Transverse colon (tissue), 4 donors: ENCODE results near the gene CCNT2. TPM values are rescaled to one million over a fixed set of nuclear protein-coding genes. Genes with fewer than 3 reads are reported as not detected.

Experiments used
- DNase-seq: peaks from one replicate; pipeline ENCODE4 v3.0.0-alpha.2; 2019
- H3K27ac ChIP-seq, 4 donors: fragments of 200-600 bp; sonication (generic); 2 replicates each; pipeline ENCODE4 v1.5.1; 2016 to 2018; ENCODE audit warnings: inconsistent platforms in 4 of 4
- H3K27me3 ChIP-seq: fragments of 200-600 bp; sonication (generic); 2 replicates; pipeline ENCODE4 v1.5.1; 2017; ENCODE audit warnings: inconsistent platforms
- H3K36me3 ChIP-seq, 4 donors: fragments of 200-600 bp; sonication (generic); 2 replicates each; pipeline ENCODE4 v1.5.1; 2017 to 2019; ENCODE audit warnings: inconsistent platforms in 4 of 4
- H3K4me1 ChIP-seq, 4 donors: fragments of 200-600 bp; sonication (generic); 2 replicates each; pipeline ENCODE4 v1.5.1; 2017 to 2020; ENCODE audit warnings: inconsistent platforms in 4 of 4
- H3K4me3 ChIP-seq, 4 donors: fragments of 200-600 bp; sonication (generic); 1 replicate in 1 of 4; 2 replicates in 3 of 4; pipeline versions ENCODE4 v1.5.1 to v1.6.1; 2017 to 2019; ENCODE audit warnings: inconsistent platforms in 4 of 4
- H3K9me3 ChIP-seq, 2 donors: fragments of 200-600 bp; sonication (generic); 2 replicates each; pipeline ENCODE4 v1.5.1; 2017 to 2019; ENCODE audit warnings: inconsistent platforms in 2 of 2
- EP300 ChIP-seq: sonication (generic); formaldehyde crosslinking; IDR thresholded peaks from one replicate; pipeline ENCODE4 v1.6.1; 2017; ENCODE audit warnings: antibody characterized with exemption, low read depth
- POLR2A ChIP-seq: fragments of 450-650 bp; IDR thresholded peaks from one replicate; pipeline ENCODE4 v1.6.1; 2016; ENCODE audit warnings: antibody characterized with exemption, mild to moderate bottlenecking, moderate library complexity
- POLR2AphosphoS5 ChIP-seq, 3 donors: sonication (generic); formaldehyde crosslinking; IDR thresholded peaks; one replicate each; pipeline ENCODE4 v1.6.1; 2016; ENCODE audit warnings: antibody characterized with exemption in 3 of 3
- WGBS, 2 donors: methylation state at CpG; one replicate each; pipeline ENCODE4 v1.1.5; 2018; ENCODE audit warnings: low coverage in 1 of 2; 5-methylcytosine and 5-hydroxymethylcytosine counted together
- in situ Hi-C, 4 donors: fragments of 200-750 bp; cut with MboI; loops; one replicate each; pipeline versions ENCODE4 v1.15.0 to v1.15.1; 2017; ENCODE audit warnings: low sequenced_read_pairs in 3 of 4, low pct_ligation_motif_present in 1 of 4, low pct_unique_long_range_greater_than_20kb in 1 of 4
- intact Hi-C: fragments of 100-400 bp; cut with DNase I; formaldehyde crosslinking; loops from one replicate; pipeline ENCODE4 v1.15.1; 2023; ENCODE audit warnings: low total_unique reads
- total RNA-seq, 4 donors: library from RNA; depleted of rRNA; stranded (reverse); fragments of >200 nt; gene quantifications; one replicate each; pipeline ENCODE4 v1.1.0, GENCODE V29; 2016
- TF ChIP-seq, protein P1 (sequence below), 5 experiments: fragments of 200-600 bp in 3 of 5; fragments of 450-650 bp in 2 of 5; sonication (generic) in 3 of 5; IDR thresholded peaks; 1 replicate in 2 of 5; 2 replicates in 3 of 5; pipeline ENCODE4 v1.5.1; 2016 to 2017; ENCODE audit warnings: antibody characterized with exemption in 5 of 5, inconsistent platforms in 3 of 5, mild to moderate bottlenecking in 2 of 5, moderate library complexity in 1 of 5

CCNT2 gene
- total RNA-seq, 4 donors from 2014 or later = 24.7 to 57.5 (median 44.6) TPM

DNA sequence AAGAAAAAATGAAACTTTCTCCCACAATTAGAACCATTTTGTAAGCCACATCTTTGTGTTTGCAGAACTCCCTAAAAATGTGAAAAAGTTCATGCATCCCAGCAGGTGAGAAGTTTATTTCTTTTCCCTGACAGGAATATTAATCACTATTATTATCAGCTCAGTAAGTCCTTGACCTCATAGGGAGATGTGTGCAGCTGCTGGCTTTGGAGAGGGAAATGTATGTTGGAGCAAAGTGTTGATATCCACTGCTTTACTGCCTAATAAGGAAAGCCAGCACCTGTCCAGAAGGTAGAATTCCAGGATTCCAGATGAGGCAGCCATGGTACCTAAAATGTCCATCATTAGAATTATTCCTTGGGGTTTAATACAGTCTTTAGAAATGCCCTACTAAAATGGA, 35.8 kb upstream of the CCNT2 start:
- in situ Hi-C loops = loop anchor here in 3 of 4 donors (25.0 kb wide), 1 partner anchor 420 kb away; no protein-coding TSS in a partner anchor
- Histone ChIP-seq H3K27ac (no peak overlapping the region), H3K36me3 (no peaks in the 10 kb centered on the region), H3K4me1 (no peaks in the 10 kb centered on the region), H3K27me3 (no peaks in the 10 kb centered on the region), H3K9me3 (no peaks in the 10 kb centered on the region), H3K4me3 (no peak overlapping the region)
- intact Hi-C loops = no loop called here
- DNase-seq = no peak
- no peak for TF ChIP-seq EP300
- no peak for TF ChIP-seq POLR2A
- no peak for TF ChIP-seq POLR2AphosphoS5 (IDR thresholded peaks at IDR 0.05)
- TF ChIP-seq, protein P1, sequence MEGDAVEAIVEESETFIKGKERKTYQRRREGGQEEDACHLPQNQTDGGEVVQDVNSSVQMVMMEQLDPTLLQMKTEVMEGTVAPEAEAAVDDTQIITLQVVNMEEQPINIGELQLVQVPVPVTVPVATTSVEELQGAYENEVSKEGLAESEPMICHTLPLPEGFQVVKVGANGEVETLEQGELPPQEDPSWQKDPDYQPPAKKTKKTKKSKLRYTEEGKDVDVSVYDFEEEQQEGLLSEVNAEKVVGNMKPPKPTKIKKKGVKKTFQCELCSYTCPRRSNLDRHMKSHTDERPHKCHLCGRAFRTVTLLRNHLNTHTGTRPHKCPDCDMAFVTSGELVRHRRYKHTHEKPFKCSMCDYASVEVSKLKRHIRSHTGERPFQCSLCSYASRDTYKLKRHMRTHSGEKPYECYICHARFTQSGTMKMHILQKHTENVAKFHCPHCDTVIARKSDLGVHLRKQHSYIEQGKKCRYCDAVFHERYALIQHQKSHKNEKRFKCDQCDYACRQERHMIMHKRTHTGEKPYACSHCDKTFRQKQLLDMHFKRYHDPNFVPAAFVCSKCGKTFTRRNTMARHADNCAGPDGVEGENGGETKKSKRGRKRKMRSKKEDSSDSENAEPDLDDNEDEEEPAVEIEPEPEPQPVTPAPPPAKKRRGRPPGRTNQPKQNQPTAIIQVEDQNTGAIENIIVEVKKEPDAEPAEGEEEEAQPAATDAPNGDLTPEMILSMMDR (IDR thresholded peaks at IDR 0.05) = no peak

DNA sequence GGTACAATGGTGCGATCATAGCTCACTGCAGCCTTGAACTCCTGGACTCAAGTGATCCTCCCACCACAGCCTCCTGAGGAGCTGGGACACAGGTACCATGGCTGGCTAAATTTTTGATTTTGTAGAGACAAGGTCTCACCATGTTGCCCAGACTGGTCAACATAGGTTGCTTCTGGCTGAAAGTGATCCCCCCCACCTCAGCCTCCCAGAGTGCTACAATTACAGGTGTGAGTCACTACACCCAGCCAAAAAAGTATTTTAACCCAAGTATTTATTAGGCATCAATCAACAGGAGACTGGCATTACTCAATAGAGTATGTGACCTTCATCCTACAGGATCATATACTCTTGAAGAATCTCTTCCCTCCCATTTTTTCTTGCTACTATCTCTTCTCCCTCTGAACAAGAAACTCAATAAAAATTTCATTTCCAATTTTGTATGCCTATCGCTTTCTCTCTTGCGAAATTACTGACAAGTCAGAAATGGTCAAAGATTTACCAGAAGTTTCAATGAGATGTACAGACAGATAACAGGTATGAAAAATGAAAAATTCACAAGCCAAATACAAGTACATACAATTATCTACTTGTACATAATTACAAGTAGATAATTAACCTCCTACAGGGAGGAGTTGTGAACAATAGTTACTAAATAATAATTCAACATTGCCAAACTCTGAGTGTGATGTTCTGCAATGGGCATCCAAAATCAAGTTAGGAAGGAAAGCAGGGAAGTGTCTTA, 34.9 kb upstream of the CCNT2 start:
- in situ Hi-C loops = loop anchor here in 3 of 4 donors (25.0 kb wide), 1 partner anchor 421 kb away; no protein-coding TSS in a partner anchor
- intact Hi-C loops = no loop called here
- no peak overlapping the region for H3K27ac ChIP-seq
- no peaks in the 10 kb centered on the region for H3K4me1 ChIP-seq
- no peaks in the 10 kb centered on the region for H3K27me3 ChIP-seq
- no peaks in the 10 kb centered on the region for H3K9me3 ChIP-seq
- DNase-seq = no peak
- no peaks in the 10 kb centered on the region for H3K36me3 ChIP-seq
- 97 to 100% methylated on average over 3 of the region's 3 CpGs for WGBS, 2 donors
- TF ChIP-seq, protein P1 (IDR thresholded peaks at IDR 0.05) = no peak
- TF ChIP-seq POLR2A (no peak), POLR2AphosphoS5 (IDR thresholded peaks at IDR 0.05) (no peak), EP300 (no peak)
- no peak overlapping the region for H3K4me3 ChIP-seq

DNA sequence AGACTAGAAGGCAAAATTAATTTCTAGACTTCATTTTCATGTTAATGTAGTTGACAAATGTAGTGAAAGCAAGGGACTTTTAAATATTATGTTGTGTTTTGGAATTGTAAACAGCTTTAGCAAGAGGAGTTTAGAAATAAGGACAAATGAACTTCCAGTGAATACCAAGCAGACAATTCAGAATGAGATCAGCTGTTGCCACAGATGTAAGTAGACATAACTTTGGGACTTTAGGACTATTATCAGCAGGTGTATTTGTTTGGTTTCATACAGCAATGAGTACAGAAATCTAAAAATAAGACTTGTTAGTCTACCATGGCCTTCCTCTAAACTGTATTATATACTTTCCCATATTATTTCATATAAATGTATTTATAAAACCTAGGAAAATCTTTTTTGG, 34.2 kb upstream of the CCNT2 start:
- Histone ChIP-seq H3K4me1 (no peaks in the 10 kb centered on the region), H3K27ac (no peak overlapping the region), H3K27me3 (no peaks in the 10 kb centered on the region), H3K9me3 (no peaks in the 10 kb centered on the region), H3K36me3 (no peaks in the 10 kb centered on the region), H3K4me3 (no peak overlapping the region)
- no peak for TF ChIP-seq POLR2AphosphoS5 (IDR thresholded peaks at IDR 0.05)
- no peak for TF ChIP-seq EP300
- TF ChIP-seq, protein P1 (IDR thresholded peaks at IDR 0.05) = no peak
- no peak for TF ChIP-seq POLR2A
- intact Hi-C loops = no loop called here
- in situ Hi-C loops = loop anchor here in 3 of 4 donors (25.0 kb wide), 1 partner anchor 422 kb away; no protein-coding TSS in a partner anchor
- DNase-seq = no peak

DNA sequence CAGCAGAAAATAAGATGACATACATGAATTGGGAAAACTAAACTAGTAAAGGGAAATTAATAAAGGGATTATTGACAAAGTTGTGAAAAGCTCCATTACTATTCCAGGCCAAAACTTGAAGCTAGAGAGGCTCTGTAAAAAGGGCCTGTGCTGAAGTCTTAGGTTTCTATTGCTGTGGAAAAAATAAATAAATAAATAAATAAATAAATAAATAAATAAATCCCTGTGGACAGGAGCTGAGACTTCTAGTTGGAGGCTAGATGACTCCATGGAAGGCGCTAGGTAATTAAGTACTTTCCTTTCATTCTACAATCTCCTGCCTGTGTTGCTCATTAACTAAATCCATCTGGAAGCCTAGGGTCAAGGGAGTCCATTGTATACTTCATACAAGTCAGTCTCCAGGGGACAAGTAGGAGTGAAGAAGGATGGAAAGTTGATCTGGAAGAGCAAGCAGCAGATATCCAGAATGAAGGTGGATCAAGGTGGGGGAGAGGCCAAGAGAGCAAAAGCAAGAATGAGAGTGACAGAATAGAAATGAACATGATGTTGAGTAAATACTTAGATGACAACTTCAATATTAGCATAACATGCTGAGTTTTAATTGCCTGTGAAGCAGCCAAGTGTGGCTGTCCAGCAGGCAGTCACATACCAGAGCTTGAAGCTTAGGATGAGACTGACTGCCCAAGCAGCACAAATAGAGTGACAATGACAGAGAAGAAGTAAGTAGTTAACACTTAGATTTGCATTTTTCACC, 26.2 kb upstream of the CCNT2 start:
- TF ChIP-seq, protein P1 (IDR thresholded peaks at IDR 0.05) = no peak
- TF ChIP-seq EP300 (no peak), POLR2A (no peak), POLR2AphosphoS5 (IDR thresholded peaks at IDR 0.05) (no peak)
- intact Hi-C loops (no loop called here), in situ Hi-C loops (loop anchor here in 3 of 4 donors (25.0 kb wide), 1 partner anchor 430 kb away; no protein-coding TSS in a partner anchor)
- Histone ChIP-seq H3K9me3 (no peaks in the 10 kb centered on the region), H3K4me3 (no peak overlapping the region), H3K36me3 (no peaks in the 10 kb centered on the region), H3K27me3 (no peaks in the 10 kb centered on the region), H3K4me1 (no peaks in the 10 kb centered on the region), H3K27ac (no peak overlapping the region)
- no peak for DNase-seq
- WGBS, 2 donors = 93 to 100% methylated on average over 1 of the region's 1 CpG
